Gastroesophageal sphincter (tissue), 3 donors: Measurements from ENCODE around the gene PBOV1.

ENCODE experiments used
- CTCF ChIP-seq, 4 experiments: fragments of 200-600 bp in 2 of 4; fragments of 450-650 bp in 2 of 4; sonication (generic) in 1 of 4; IDR thresholded peaks; one replicate each; pipeline ENCODE4 v1.5.1; 2017 to 2019; ENCODE audit warnings: antibody characterized with exemption in 4 of 4, mild to moderate bottlenecking in 2 of 4, moderate library complexity in 2 of 4
- EP300 ChIP-seq: sonication (generic); formaldehyde crosslinking; IDR thresholded peaks from one replicate; pipeline ENCODE4 v1.6.1; 2017; ENCODE audit warnings: antibody characterized with exemption, mild to moderate bottlenecking
- POLR2A ChIP-seq, 2 donors: fragments of 450-650 bp; IDR thresholded peaks; one replicate each; pipeline ENCODE4 v1.6.1; 2017; ENCODE audit warnings: antibody characterized with exemption in 2 of 2, mild to moderate bottlenecking in 2 of 2, moderate library complexity in 1 of 2

- TF ChIP-seq CTCF (IDR thresholded peaks at IDR 0.05): no peak
- TF ChIP-seq POLR2A (IDR thresholded peaks at IDR 0.05): no peak
- TF ChIP-seq EP300: no peak
These were observed 13.1 kb upstream of the PBOV1 start for GRCh38 chr6:138231381-138231886.
